ENCODE measurements around the gene ZNF324.

Gene ZNF324

DNA sequence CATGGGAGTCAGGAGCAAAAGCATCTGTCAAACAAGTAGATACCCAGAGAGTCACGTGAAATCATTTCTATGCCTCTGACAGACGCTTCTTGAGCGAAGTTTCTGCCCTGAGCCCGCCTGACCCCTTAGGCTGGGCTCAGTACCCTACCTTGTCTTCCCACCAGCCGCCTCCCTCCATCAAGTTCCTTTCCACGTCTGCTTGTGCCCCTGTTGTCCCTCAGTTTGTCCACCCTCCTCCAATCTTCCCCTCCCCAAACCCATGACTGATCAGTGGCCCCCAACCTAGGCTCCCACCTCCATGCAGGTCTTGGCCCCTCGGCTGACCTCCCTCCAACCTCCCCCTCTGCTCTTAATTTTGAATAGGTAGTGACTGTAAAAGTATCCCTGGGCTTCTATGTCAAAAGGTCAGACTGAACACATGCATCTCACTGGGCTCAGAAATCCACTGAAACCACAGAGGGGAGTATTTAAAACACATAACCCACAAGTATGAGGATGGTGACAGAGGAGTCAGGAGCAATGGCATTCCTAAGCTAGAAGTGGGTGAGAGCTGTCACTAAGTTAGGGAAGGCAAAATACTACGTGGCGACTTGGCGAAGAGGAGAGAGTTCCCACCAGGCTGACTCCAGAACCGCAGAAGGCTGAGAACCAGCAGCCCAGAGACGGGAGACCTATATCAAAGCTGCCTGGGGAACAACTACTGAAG lies 7.6 kb downstream of the ZNF324 start:
- no peak for TF ChIP-seq CTCF (IDR thresholded peaks at IDR 0.05; ENCODE audit: control insufficient read depth, extremely low read depth, insufficient read depth)
- no peak for DNase-seq (ENCODE audit: low read depth)
- H3K4me3 ChIP-seq (ENCODE audit: low read depth, low read length), result peak overlapping the region; percentile 89

DNA sequence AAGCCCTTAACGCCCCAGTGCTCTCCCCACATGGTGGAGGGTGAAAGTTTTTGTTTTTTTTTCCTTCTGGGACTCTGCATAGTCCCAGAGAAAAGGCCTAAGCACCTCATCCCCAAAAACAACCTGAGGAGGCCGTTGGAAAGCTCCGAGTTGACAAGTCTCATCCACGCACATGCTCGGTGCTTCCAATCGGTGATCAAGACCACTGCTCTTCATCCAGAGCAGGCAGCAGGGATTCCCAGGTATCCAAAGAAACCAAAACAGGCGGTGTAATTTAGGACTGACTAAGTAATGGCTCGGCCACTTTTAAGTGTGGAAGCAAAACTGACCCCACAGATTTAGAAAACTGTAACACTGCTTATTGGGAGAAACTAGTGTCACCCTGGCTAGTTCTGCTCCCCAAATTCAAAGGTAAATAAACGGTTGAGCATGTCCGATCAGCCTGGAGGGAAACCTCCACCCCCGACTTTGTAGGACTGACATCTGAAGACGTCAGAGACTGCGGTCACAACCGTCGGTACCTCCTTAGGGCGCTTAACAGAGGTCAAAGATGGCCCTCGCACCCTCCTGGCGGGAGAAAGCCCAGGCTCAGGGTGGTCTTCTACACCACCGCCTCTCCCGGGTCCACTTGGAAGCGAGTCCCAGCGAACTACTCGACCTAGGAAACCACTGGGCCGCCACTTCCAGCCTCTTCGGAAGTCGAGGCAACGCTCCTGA lies 8.3 kb downstream of the ZNF324 start:
- TF ChIP-seq CTCF (IDR thresholded peaks at IDR 0.05; ENCODE audit: control insufficient read depth, extremely low read depth, insufficient read depth), result no peak
- no peak for DNase-seq (ENCODE audit: low read depth)
- peak overlapping the region; percentile 89 for H3K4me3 ChIP-seq (ENCODE audit: low read depth, low read length)

GRCh38 chr19:58475714-58476497 lies 9.0 kb downstream of the ZNF324 start, which contains the start of gene ZNF446:
TSS of gene ZNF446 (plus strand) at chr19:58476352. CDS start at chr19:58477219, 867 bp downstream.
- DNase-seq (ENCODE audit: low read depth), result peak; percentile 93
- no peak for TF ChIP-seq CTCF (IDR thresholded peaks at IDR 0.05; ENCODE audit: control insufficient read depth, extremely low read depth, insufficient read depth)

DNA sequence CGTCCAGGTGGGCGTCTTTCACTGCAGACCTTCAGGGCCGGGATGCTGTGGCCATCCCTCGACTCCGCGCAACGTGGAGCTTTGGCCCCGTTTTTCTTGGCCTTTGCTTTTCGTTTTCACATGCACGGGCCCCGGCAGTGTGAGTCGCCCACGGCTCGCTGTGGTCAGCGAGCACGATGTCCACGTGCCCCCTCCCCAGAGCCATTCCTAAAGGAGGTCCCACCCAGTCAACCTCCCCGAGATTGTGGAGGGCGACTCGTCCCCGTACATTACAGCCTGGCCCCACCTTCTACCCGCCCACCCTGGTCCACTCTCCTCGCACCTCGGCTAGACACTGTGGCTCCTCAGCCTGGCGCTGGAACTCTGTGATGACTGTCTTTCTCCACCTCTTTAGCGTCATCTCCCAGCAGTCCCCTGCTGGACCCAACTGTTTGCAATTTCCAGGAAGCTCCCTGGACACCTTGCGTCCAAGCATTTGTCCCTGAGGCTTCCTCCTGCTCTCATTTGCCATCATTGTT lies 9.7 kb downstream of the ZNF324 start:
- no peak for DNase-seq (ENCODE audit: low read depth)

More at GRCh38 chr19:58475714-58476497, 9.0 kb downstream of the ZNF324 start, which contains the start of gene ZNF446:
- H3K4me3 ChIP-seq (ENCODE audit: low read depth, low read length), result peak within 1 kb of the TSS; percentile 89

DNA sequence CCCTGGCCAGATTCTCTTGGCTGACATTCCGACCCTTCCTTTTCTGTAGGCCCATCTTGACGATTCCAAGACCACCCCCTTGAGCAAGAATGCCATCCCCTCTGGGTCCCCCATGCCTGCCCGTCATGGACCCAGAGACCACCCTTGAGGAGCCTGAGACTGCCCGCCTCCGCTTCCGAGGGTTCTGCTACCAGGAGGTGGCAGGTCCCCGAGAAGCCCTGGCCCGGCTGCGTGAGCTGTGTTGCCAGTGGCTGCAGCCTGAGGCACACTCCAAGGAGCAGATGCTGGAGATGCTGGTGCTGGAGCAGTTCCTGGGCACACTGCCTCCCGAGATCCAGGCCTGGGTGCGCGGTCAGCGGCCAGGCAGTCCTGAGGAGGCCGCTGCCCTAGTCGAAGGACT lies 10.2 kb downstream of the ZNF324 start:
- DNase-seq (ENCODE audit: low read depth), result no peak
- no peak for TF ChIP-seq CTCF (IDR thresholded peaks at IDR 0.05; ENCODE audit: control insufficient read depth, extremely low read depth, insufficient read depth)
- H3K4me3 ChIP-seq (ENCODE audit: low read depth, low read length), result peak overlapping the region; percentile 89

More for the DNA sequence above, 9.7 kb downstream of the ZNF324 start:
- no peak for TF ChIP-seq CTCF (IDR thresholded peaks at IDR 0.05; ENCODE audit: control insufficient read depth, extremely low read depth, insufficient read depth)
- H3K4me3 ChIP-seq (ENCODE audit: low read depth, low read length), result peak overlapping the region; percentile 89

- DNase-seq (ENCODE audit: low read depth), result no peak
- H3K4me3 ChIP-seq (ENCODE audit: low read depth, low read length), result no peak overlapping the region
- TF ChIP-seq CTCF (IDR thresholded peaks at IDR 0.05; ENCODE audit: control insufficient read depth, extremely low read depth, insufficient read depth), result no peak
Measured at GRCh38 chr19:58477871-58478270, 11.0 kb downstream of the ZNF324 start.

Data from LNCaP clone FGC (cell line).